ENCODE results near the gene UBE2L3.
A peak's percentile ranks its signal among the peaks of the same experiment; 100 is the strongest.

UBE2L3 gene

GRCh38 chr22:21585389-21585788 is 17.9 kb downstream of the UBE2L3 start:
- CTCF ChIA-PET: interaction anchor here (1.0 to 1.4 kb wide), 2 partner anchors 11 to 62 kb away, joined by 3 to 4 read pairs; no protein-coding TSS in a partner anchor
- Histone ChIP-seq H3K4me1 (ENCODE audit: control extremely low read depth in 1 of 4, control insufficient read depth in 4 of 4, insufficient read depth in 4 of 4, low read length in 3 of 4) (peaks cover 3 to 28% (median 15%) of the 10 kb centered on the region in 4 experiments), H3K9me3 (ENCODE audit: control extremely low read depth in 1 of 5, control insufficient read depth in 4 of 5, insufficient read depth in 2 of 5, low read depth in 1 of 5, low read length in 4 of 5) (no peaks in the 10 kb centered on the region), H3K27ac (ENCODE audit: insufficient read depth in 1 of 2, low read depth in 1 of 2, low read length in 2 of 2, poor library complexity in 1 of 2, severe bottlenecking in 2 of 2) (no peak overlapping the region), H3K36me3 (ENCODE audit: control insufficient read depth in 4 of 4, insufficient read depth in 4 of 4, low read length in 3 of 4) (peaks cover 0 to 23% (median 5%) of the 10 kb centered on the region in 4 experiments), H3K4me3 (ENCODE audit: control insufficient read depth in 1 of 7, extremely low read depth in 1 of 7, insufficient read depth in 4 of 7, low read depth in 2 of 7, low read length in 6 of 7) (no peak overlapping the region), H3K27me3 (replicated peaks in 2 of 5; ENCODE audit: control insufficient read depth in 4 of 5, insufficient read depth in 5 of 5, low read length in 4 of 5) (no peaks in the 10 kb centered on the region)
- POLR2A ChIA-PET: no interaction called here
- DNase-seq: no peak
- no CpG with 5 or more reads among the region's 2 CpGs for WGBS (ENCODE audit: insufficient coverage)

DNA sequence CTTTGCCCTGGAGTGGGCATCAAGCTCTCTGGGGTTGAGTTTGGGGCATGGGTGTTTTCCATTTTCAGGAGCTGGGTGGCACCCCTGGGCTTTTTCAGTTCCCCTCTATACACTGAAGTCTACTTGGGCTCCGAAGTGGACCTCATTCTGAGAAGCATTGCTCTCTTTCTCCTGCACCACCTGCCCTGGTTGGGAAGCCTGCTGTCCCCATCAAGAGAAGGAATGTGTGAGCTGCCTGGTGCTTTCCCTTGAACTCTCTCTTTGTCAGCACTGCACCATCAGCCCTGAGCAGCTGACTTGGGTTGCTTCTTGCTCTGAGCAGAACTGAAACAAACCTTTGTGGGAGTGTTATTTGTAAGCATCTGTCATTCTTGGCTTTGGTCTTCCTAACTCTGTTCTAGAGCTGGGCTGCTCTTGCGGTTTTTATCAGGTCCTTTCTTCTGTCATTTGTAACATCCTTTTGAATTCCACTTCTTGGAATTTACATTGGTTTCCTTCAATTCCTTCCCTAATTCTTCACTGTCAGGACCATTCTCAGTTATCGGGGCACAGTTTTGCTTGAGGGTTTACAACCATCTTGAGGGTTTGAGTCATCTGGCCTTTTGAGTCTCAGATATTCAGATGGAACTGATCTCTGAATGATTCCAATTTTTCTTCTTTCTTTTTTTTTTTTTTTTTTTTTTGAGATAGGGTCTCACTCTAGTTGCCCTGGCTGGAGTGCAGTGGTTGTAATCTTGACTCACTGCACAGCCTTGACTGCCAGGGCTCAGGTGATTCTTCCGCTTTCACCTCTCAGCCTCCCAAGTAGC is 20.5 kb downstream of the UBE2L3 start:
- peak overlapping the region in 1 of 2 experiments; percentile 56 for H3K27ac ChIP-seq (ENCODE audit: insufficient read depth in 1 of 2, low read depth in 1 of 2, low read length in 2 of 2, poor library complexity in 1 of 2, severe bottlenecking in 2 of 2)
- POLR2A ChIA-PET: interaction anchor here (0.9 to 1.4 kb wide), 3 partner anchors 11 to 55 kb away, joined by 3 to 6 read pairs (median 3); partner anchors contain the start of gene SDF2L1

GRCh38 chr22:21589396-21589795 is 21.9 kb downstream of the UBE2L3 start:
- no peaks in the 10 kb centered on the region for H3K27me3 ChIP-seq (replicated peaks in 2 of 5; ENCODE audit: control insufficient read depth in 4 of 5, insufficient read depth in 5 of 5, low read length in 4 of 5)
- no peak for DNase-seq
- ChIA-PET CTCF (interaction anchor here (1.0 kb wide), 1 partner anchor 10 kb away, joined by 3 read pairs; no protein-coding TSS in a partner anchor), POLR2A (no interaction called here)
- H3K4me1 ChIP-seq (ENCODE audit: control extremely low read depth in 1 of 4, control insufficient read depth in 4 of 4, insufficient read depth in 4 of 4, low read length in 3 of 4): peaks cover 3 to 47% (median 33%) of the 10 kb centered on the region in 4 experiments
- 97% methylated on average over 8 of the region's 8 CpGs for WGBS (ENCODE audit: insufficient coverage)
- no peaks in the 10 kb centered on the region for H3K9me3 ChIP-seq (ENCODE audit: control extremely low read depth in 1 of 5, control insufficient read depth in 4 of 5, insufficient read depth in 2 of 5, low read depth in 1 of 5, low read length in 4 of 5)
- H3K36me3 ChIP-seq (ENCODE audit: control insufficient read depth in 4 of 4, insufficient read depth in 4 of 4, low read length in 3 of 4): peaks cover 13 to 48% (median 19%) of the 10 kb centered on the region in 4 experiments
- peak overlapping the region in 1 of 2 experiments; percentile 15 for H3K27ac ChIP-seq (ENCODE audit: insufficient read depth in 1 of 2, low read depth in 1 of 2, low read length in 2 of 2, poor library complexity in 1 of 2, severe bottlenecking in 2 of 2)
- H3K4me3 ChIP-seq (ENCODE audit: control insufficient read depth in 1 of 7, extremely low read depth in 1 of 7, insufficient read depth in 4 of 7, low read depth in 2 of 7, low read length in 6 of 7): no peak overlapping the region

More for the DNA sequence above, 20.5 kb downstream of the UBE2L3 start:
- CTCF ChIA-PET: interaction anchor here (1.0 to 1.4 kb wide), 2 partner anchors 15 to 54 kb away, joined by 3 to 4 read pairs; partner anchors contain the start of gene SDF2L1
- WGBS (ENCODE audit: insufficient coverage): 50% methylated on average over 2 of the region's 4 CpGs
- no peaks in the 10 kb centered on the region for H3K9me3 ChIP-seq (ENCODE audit: control extremely low read depth in 1 of 5, control insufficient read depth in 4 of 5, insufficient read depth in 2 of 5, low read depth in 1 of 5, low read length in 4 of 5)
- H3K4me1 ChIP-seq (ENCODE audit: control extremely low read depth in 1 of 4, control insufficient read depth in 4 of 4, insufficient read depth in 4 of 4, low read length in 3 of 4): peaks cover 3 to 47% (median 34%) of the 10 kb centered on the region in 4 experiments
- peaks cover 5 to 41% (median 5%) of the 10 kb centered on the region in 4 experiments for H3K36me3 ChIP-seq (ENCODE audit: control insufficient read depth in 4 of 4, insufficient read depth in 4 of 4, low read length in 3 of 4)
- H3K4me3 ChIP-seq (ENCODE audit: control insufficient read depth in 1 of 7, extremely low read depth in 1 of 7, insufficient read depth in 4 of 7, low read depth in 2 of 7, low read length in 6 of 7): peak overlapping the region in 2 of 7 experiments; percentile 0 to 11
- peak in 2 of 3 donors; percentile 63 to 75 for DNase-seq
- no peaks in the 10 kb centered on the region for H3K27me3 ChIP-seq (replicated peaks in 2 of 5; ENCODE audit: control insufficient read depth in 4 of 5, insufficient read depth in 5 of 5, low read length in 4 of 5)

DNA sequence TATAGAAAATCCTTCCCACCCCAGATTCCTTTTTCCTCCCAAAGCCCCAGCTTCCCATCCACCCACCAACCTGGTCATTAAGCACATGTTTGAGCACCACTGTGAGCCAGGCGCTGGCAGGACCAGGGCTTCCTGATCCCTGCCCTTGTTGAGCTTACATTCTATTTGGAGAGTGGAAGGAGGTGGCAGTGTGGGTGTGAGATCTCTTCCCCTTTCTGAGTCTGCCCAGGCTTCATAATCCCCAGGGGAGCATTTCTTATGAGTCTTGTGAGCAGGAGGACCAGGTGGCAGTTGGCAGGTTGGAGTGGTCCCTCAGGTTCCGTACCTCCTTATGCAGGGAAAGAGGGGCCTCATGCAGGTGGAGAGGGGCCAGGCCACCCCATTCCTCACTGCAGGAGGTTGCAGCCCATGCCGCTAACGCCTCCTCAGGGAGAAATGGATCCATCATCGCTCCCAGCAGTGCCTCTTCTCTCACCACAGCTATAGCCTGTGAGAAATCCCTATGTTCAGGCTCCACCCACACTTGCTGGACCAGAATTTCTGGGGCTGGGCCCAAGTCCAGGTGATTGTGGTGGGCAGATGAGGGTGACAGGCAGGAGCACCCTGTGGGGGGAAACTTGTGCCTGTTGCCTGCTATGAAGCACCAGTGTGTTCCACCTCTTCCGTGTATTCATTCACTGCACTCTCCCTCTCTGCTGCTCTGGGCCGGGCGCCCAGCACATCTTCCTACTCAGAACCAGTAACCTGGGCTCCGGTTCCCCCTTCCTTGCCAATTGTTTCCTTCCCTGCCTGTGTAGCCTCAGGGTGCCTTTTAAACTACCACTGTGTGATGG is 23.5 kb downstream of the UBE2L3 start:
- POLR2A ChIA-PET: no interaction called here
- DNase-seq: peak in 1 of 3 donors; percentile 22
- peak overlapping the region in 3 of 7 experiments; percentile 20 to 44 (median 26) for H3K4me3 ChIP-seq (ENCODE audit: control insufficient read depth in 1 of 7, extremely low read depth in 1 of 7, insufficient read depth in 4 of 7, low read depth in 2 of 7, low read length in 6 of 7)
- WGBS (ENCODE audit: insufficient coverage): 84% methylated on average over 5 of the region's 9 CpGs
- H3K36me3 ChIP-seq (ENCODE audit: control insufficient read depth in 4 of 4, insufficient read depth in 4 of 4, low read length in 3 of 4): peaks cover 9 to 58% (median 30%) of the 10 kb centered on the region in 4 experiments
- H3K9me3 ChIP-seq (ENCODE audit: control extremely low read depth in 1 of 5, control insufficient read depth in 4 of 5, insufficient read depth in 2 of 5, low read depth in 1 of 5, low read length in 4 of 5): no peaks in the 10 kb centered on the region
- H3K4me1 ChIP-seq (ENCODE audit: control extremely low read depth in 1 of 4, control insufficient read depth in 4 of 4, insufficient read depth in 4 of 4, low read length in 3 of 4): peaks cover 3 to 48% (median 33%) of the 10 kb centered on the region in 4 experiments
- no peaks in the 10 kb centered on the region for H3K27me3 ChIP-seq (replicated peaks in 2 of 5; ENCODE audit: control insufficient read depth in 4 of 5, insufficient read depth in 5 of 5, low read length in 4 of 5)
- CTCF ChIA-PET: interaction anchor here (0.9 to 1.8 kb wide), 3 partner anchors 11 to 51 kb away, joined by 3 to 4 read pairs (median 3); partner anchors contain the start of gene SDF2L1
- peak overlapping the region in 1 of 2 experiments; percentile 59 for H3K27ac ChIP-seq (ENCODE audit: insufficient read depth in 1 of 2, low read depth in 1 of 2, low read length in 2 of 2, poor library complexity in 1 of 2, severe bottlenecking in 2 of 2)

DNA sequence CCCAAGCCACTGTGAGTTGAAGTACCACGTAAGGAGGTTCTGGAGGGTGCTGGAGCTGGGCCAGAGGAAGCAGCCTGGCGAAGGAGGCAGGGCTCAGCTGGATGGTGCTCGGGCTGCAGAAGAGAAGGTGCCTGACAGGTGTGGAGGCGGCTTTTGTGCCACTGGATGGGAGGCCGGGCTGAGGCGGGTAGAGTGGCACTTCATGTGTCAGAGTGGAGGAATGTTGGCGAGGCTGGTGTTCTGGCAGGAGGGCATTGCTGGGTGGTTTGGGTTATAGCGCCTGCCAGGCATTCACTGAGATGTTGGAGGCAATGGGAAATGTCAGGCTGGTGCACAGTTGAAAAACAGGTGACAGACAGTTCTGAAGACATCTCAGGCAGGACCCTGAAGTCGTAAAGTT is 24.2 kb downstream of the UBE2L3 start:
- WGBS (ENCODE audit: insufficient coverage): 47% methylated on average over 6 of the region's 9 CpGs
- H3K9me3 ChIP-seq (ENCODE audit: control extremely low read depth in 1 of 5, control insufficient read depth in 4 of 5, insufficient read depth in 2 of 5, low read depth in 1 of 5, low read length in 4 of 5): no peaks in the 10 kb centered on the region
- ChIA-PET POLR2A (no interaction called here), CTCF (interaction anchor here (0.8 to 3.0 kb wide), 6 partner anchors 11 to 50 kb away, joined by 3 to 10 read pairs (median 3); partner anchors contain the start of genes SDF2L1 and YDJC)
- no peaks in the 10 kb centered on the region for H3K27me3 ChIP-seq (replicated peaks in 2 of 5; ENCODE audit: control insufficient read depth in 4 of 5, insufficient read depth in 5 of 5, low read length in 4 of 5)
- no peak for DNase-seq
- peaks cover 9 to 64% (median 31%) of the 10 kb centered on the region in 4 experiments for H3K36me3 ChIP-seq (ENCODE audit: control insufficient read depth in 4 of 4, insufficient read depth in 4 of 4, low read length in 3 of 4)
- peaks cover 3 to 50% (median 35%) of the 10 kb centered on the region in 4 experiments for H3K4me1 ChIP-seq (ENCODE audit: control extremely low read depth in 1 of 4, control insufficient read depth in 4 of 4, insufficient read depth in 4 of 4, low read length in 3 of 4)
- H3K4me3 ChIP-seq (ENCODE audit: control insufficient read depth in 1 of 7, extremely low read depth in 1 of 7, insufficient read depth in 4 of 7, low read depth in 2 of 7, low read length in 6 of 7): peak overlapping the region in 3 of 7 experiments; percentile 26 to 54 (median 44)
- H3K27ac ChIP-seq (ENCODE audit: insufficient read depth in 1 of 2, low read depth in 1 of 2, low read length in 2 of 2, poor library complexity in 1 of 2, severe bottlenecking in 2 of 2): peak overlapping the region in 1 of 2 experiments; percentile 54

GRCh38 chr22:21592422-21592821 is 24.9 kb downstream of the UBE2L3 start:
- H3K4me3 ChIP-seq (ENCODE audit: control insufficient read depth in 1 of 7, extremely low read depth in 1 of 7, insufficient read depth in 4 of 7, low read depth in 2 of 7, low read length in 6 of 7): peak overlapping the region in 1 of 7 experiments; percentile 44
- CTCF ChIA-PET: interaction anchor here (0.8 to 3.0 kb wide), 6 partner anchors 10 to 50 kb away, joined by 3 to 10 read pairs (median 3); partner anchors contain the start of genes SDF2L1 and YDJC
- H3K9me3 ChIP-seq (ENCODE audit: control extremely low read depth in 1 of 5, control insufficient read depth in 4 of 5, insufficient read depth in 2 of 5, low read depth in 1 of 5, low read length in 4 of 5): no peaks in the 10 kb centered on the region
- H3K27ac ChIP-seq (ENCODE audit: insufficient read depth in 1 of 2, low read depth in 1 of 2, low read length in 2 of 2, poor library complexity in 1 of 2, severe bottlenecking in 2 of 2): no peak overlapping the region
- peaks cover 9 to 70% (median 32%) of the 10 kb centered on the region in 4 experiments for H3K36me3 ChIP-seq (ENCODE audit: control insufficient read depth in 4 of 4, insufficient read depth in 4 of 4, low read length in 3 of 4)
- POLR2A ChIA-PET: interaction anchor here (0.6 kb wide), 1 partner anchor 9 kb away, joined by 3 read pairs; no protein-coding TSS in a partner anchor
- H3K27me3 ChIP-seq (replicated peaks in 2 of 5; ENCODE audit: control insufficient read depth in 4 of 5, insufficient read depth in 5 of 5, low read length in 4 of 5): no peaks in the 10 kb centered on the region
- WGBS (ENCODE audit: insufficient coverage): 90% methylated on average over 1 of the region's 3 CpGs
- DNase-seq: no peak
- peaks cover 3 to 50% (median 35%) of the 10 kb centered on the region in 4 experiments for H3K4me1 ChIP-seq (ENCODE audit: control extremely low read depth in 1 of 4, control insufficient read depth in 4 of 4, insufficient read depth in 4 of 4, low read length in 3 of 4)
